Stimulated activated effector memory CD8-positive, alpha-beta T cell treated with anti-CD3 and anti-CD28 coated beads, Interleukin-12 subunit alpha, Interleukin-12 subunit beta, amount 100 ng/mL, for 72 hours (primary cell): ENCODE data around the gene PLOD3.

Experiments used
- ATAC-seq: fragments of 150-1000 bp; cut with Tn5 transposase; 2 replicates; pipeline ENCODE4 v1.10.0; 2021
- DNase-seq, 2 donors: peaks; one replicate each; pipeline ENCODE4 v3.0.0; 2021 to 2022; ENCODE audit warnings: low spot score in 2 of 2
- H3K27ac Mint-ChIP-seq: one replicate; pipeline ENCODE4 v1.8.0; 2022; ENCODE audit warnings: mild to moderate bottlenecking, mixed read lengths
- H3K36me3 Mint-ChIP-seq: one replicate; pipeline ENCODE4 v1.8.0; 2022; ENCODE audit warnings: mild to moderate bottlenecking, mixed read lengths
- H3K4me1 Mint-ChIP-seq: one replicate; pipeline ENCODE4 v1.8.0; 2022; ENCODE audit warnings: mixed read lengths
- H3K4me3 Mint-ChIP-seq: one replicate; pipeline ENCODE4 v1.8.0; 2022; ENCODE audit warnings: mild to moderate bottlenecking, mixed read lengths
- H3K9me3 Mint-ChIP-seq: one replicate; pipeline ENCODE4 v1.8.0; 2022; ENCODE audit warnings: mixed read lengths

The PLOD3 gene

DNA sequence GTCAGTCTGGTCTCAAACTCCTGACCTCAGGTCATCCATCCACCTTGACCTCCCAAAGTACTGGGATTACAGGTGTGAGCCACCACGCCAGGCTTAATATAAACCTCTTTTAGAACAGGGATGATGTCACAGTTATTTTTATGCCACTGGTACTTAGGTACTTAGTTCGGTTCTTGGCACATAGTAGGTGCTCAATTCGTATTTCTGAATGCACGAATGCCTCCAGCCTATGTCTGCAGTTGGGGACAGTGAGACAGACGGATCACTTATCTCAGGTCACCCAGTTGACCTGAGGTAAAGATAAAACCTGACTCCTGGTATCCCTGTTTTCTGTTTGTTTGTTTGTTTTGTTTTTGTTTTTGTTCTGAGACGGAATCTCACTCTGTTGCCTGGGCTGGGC is 31.2 kb downstream of the PLOD3 start:
- DNase-seq (no peak), ATAC-seq (no peak)
- no peaks in the 10 kb centered on the region for H3K36me3 Mint-ChIP-seq
- H3K4me3 Mint-ChIP-seq: no peak overlapping the region
- H3K4me1 Mint-ChIP-seq: no peaks in the 10 kb centered on the region
- H3K9me3 Mint-ChIP-seq: no peaks in the 10 kb centered on the region
- no peak overlapping the region for H3K27ac Mint-ChIP-seq

GRCh38 chr7:101185258-101185839 is 32.0 kb downstream of the PLOD3 start:
- Mint-ChIP-seq H3K9me3 (no peaks in the 10 kb centered on the region), H3K4me1 (peaks cover 5% of the 10 kb centered on the region), H3K27ac (no peak overlapping the region), H3K36me3 (no peaks in the 10 kb centered on the region), H3K4me3 (no peak overlapping the region)
- no peak for DNase-seq
- no peak for ATAC-seq

GRCh38 chr7:101180130-101180755 is 37.1 kb downstream of the PLOD3 start, which contains the start of gene NAT16:
NAT16 (minus strand) TSS chr7:101180293; CDS start chr7:101174807, 5,486 bp downstream.
- DNase-seq: no peak
- no peak for ATAC-seq
- Mint-ChIP-seq H3K4me3 (peak within 1 kb of the TSS; percentile 43), H3K4me1 (peaks cover 15% of the 10 kb centered on the region), H3K9me3 (no peaks in the 10 kb centered on the region), H3K27ac (no peak within 1 kb of the TSS), H3K36me3 (no peaks in the 10 kb centered on the region)

DNA sequence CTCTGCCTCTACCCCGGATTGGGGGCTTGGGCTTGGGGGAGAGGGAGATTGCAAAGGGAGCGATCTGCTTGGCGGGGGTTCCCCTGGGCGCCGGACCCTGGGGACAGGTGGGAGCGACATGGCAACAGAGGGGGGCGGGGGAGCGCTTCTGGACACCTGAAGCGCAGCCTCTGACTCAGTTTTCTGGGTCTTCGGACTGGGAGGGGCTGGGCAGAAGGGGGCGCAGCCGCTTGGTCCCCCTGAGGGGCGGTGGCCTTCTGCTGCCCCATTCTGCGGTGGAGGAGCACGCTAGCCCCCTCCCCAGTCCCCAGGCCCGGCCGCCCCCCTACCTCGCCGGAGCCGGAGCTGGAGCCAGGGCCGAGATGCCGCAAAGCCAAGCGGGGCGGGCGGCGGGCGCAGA is 37.7 kb downstream of the PLOD3 start:
- ATAC-seq (no peak), DNase-seq (no peak)
- peaks cover 20% of the 10 kb centered on the region for H3K4me1 Mint-ChIP-seq
- peak overlapping the region; percentile 43 for H3K4me3 Mint-ChIP-seq
- no peak overlapping the region for H3K27ac Mint-ChIP-seq
- no peaks in the 10 kb centered on the region for H3K36me3 Mint-ChIP-seq
- H3K9me3 Mint-ChIP-seq: no peaks in the 10 kb centered on the region

DNA sequence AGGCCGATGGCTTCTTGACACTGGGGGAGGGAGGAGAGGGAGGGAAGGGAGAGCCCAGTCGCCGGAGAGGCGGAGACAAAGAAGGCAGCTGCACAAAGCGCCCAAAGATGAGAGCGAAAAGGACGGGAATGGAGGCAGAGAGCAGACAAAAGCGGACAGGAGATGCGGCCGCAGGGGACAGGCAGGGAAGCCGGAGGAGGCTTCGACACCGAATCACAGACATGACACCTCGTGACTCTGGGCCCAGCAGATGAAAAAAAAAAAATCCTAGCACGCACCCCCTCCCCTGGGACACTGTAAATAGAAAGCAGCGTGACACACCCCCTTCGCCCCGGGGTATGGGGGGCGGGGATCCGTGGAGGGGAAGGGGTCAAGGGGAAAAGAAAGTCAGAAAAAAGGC is 38.3 kb downstream of the PLOD3 start:
- Mint-ChIP-seq H3K4me1 (peaks cover 26% of the 10 kb centered on the region), H3K9me3 (no peaks in the 10 kb centered on the region), H3K4me3 (peak overlapping the region; percentile 43), H3K36me3 (no peaks in the 10 kb centered on the region), H3K27ac (no peak overlapping the region)
- no peak for ATAC-seq
- DNase-seq: no peak

DNA sequence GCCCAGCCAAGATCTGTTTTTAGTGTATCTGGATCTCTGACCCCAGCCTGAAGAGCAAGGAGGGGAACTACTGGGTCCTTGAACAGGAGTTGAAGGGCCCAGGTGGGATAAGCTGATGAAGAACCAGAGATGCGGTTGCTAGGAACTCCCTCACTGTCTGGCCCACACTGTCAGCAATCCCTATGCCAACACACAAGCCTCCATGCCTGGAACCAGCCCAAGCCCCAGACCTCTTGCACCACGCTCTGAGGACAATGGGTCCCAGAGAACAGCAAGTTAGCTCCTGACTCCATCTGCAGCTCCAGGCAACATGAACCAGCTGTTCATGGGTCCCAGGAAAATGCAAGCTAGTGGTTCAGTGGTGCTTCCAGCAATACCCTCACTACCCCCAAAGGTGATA is 39.7 kb downstream of the PLOD3 start:
- DNase-seq (no peak), ATAC-seq (no peak)
- no peaks in the 10 kb centered on the region for H3K9me3 Mint-ChIP-seq
- H3K27ac Mint-ChIP-seq: no peak overlapping the region
- H3K4me1 Mint-ChIP-seq: peaks cover 40% of the 10 kb centered on the region
- H3K4me3 Mint-ChIP-seq: no peak overlapping the region
- H3K36me3 Mint-ChIP-seq: no peaks in the 10 kb centered on the region

DNA sequence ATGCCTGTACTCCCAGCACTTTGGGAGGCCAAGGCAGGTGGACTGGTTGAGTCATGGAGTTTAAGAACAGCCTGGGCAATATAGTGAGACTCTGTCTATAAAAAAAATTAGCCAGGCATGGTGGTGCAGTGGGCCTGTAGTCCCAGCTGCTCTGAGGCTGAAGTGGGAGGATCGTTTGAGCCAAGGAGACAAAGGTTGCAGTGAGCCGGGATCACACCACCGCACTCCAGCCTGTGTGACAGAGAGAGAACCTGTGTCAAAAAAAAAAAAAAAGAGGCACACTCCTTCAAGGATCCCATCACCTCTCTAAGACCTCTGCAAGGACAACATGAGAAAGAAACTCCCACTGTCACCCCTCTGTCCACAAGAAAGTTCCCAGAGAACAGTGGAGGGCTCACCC is 41.7 kb downstream of the PLOD3 start:
- H3K9me3 Mint-ChIP-seq: no peaks in the 10 kb centered on the region
- DNase-seq: no peak
- H3K27ac Mint-ChIP-seq: no peak overlapping the region
- no peaks in the 10 kb centered on the region for H3K36me3 Mint-ChIP-seq
- no peak for ATAC-seq
- peaks cover 54% of the 10 kb centered on the region for H3K4me1 Mint-ChIP-seq
- no peak overlapping the region for H3K4me3 Mint-ChIP-seq

GRCh38 chr7:101174322-101174854 is 43.0 kb downstream of the PLOD3 start:
- peak overlapping the region; percentile 60 for H3K4me3 Mint-ChIP-seq
- peaks cover 6% of the 10 kb centered on the region for H3K36me3 Mint-ChIP-seq
- ATAC-seq (no peak), DNase-seq (no peak)
- H3K27ac Mint-ChIP-seq: no peak overlapping the region
- H3K9me3 Mint-ChIP-seq: no peaks in the 10 kb centered on the region
- peaks cover 59% of the 10 kb centered on the region for H3K4me1 Mint-ChIP-seq

DNA sequence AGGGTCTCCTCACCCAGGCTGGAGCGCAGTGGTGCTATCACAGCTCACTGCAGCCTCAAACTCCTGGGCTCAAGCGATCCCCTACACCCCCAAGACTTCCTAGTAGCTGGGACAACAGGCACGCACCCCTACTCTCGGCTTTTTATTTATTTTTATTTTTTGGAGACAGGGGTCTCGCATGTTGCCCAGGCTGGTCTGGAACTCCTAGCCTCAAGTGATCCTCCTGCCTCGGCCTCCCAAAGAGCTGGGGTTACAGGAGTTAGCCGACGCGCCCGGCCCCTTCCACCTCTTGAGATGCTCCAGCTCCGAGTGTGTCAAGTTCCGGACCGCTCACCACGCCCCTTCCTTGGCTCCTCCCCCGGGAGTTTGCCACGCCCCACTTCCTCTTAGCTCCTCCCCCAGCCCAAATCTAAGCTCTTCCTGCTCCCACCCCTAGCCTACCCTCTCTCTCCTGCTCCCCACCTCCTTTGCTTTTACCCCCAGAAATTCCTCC is 43.6 kb downstream of the PLOD3 start:
- Mint-ChIP-seq H3K9me3 (no peaks in the 10 kb centered on the region), H3K4me1 (peaks cover 59% of the 10 kb centered on the region), H3K27ac (no peak overlapping the region), H3K36me3 (peaks cover 6% of the 10 kb centered on the region), H3K4me3 (peak overlapping the region; percentile 60)
- ATAC-seq: peak; percentile 70
- peak; percentile 59 to 90 for DNase-seq

DNA sequence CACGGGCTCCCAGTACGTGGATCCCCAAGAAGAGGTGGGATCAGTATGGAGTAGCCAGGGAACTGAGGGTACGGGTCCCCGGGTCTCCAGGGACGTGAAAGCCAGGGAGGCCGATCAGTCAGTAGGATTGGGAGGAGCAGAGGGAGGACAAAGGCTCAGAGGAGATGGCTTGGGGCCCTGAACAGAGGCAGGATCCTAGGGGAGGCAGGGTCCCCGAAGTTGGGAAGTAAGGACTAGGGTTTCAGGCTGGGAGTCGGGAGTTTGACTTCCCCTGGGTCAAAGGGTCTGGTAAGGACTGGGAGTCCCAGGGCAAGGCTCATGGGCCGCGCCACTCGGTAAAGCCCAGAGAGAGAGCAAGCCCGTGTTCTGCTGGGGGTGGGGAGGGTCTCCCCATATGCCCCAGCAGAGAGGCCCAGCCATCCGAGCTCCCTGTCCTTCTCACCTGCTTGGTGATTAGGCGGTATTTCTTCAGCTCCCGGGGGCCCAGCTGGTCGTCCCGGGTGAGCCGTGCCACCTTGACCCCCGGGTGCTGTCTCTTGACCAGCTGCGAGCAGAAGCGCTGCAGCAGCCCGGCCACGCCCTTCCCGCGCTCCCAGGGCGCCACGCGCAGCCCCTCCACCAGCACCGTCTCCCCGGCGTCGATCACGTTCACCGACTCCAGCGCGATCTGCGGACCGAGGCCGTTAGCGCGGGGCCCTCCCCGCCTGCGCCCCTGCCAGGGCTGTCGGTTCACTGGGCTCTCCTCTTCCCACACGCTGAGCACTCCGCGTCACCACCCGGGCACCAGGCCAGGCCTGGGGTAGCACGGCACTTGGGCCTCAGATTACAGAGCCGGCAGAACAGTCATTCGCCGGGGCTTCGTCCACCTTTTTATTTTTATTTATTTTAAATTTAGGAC is 44.3 kb downstream of the PLOD3 start:
- H3K9me3 Mint-ChIP-seq: no peaks in the 10 kb centered on the region
- DNase-seq: no peak
- peak overlapping the region; percentile 60 for H3K4me3 Mint-ChIP-seq
- H3K36me3 Mint-ChIP-seq: peaks cover 6% of the 10 kb centered on the region
- ATAC-seq: peak; percentile 34
- H3K4me1 Mint-ChIP-seq: peaks cover 65% of the 10 kb centered on the region
- no peak overlapping the region for H3K27ac Mint-ChIP-seq

GRCh38 chr7:101172005-101172853 is 45.2 kb downstream of the PLOD3 start:
- DNase-seq: no peak
- Mint-ChIP-seq H3K36me3 (peaks cover 6% of the 10 kb centered on the region), H3K4me1 (peaks cover 72% of the 10 kb centered on the region), H3K4me3 (peak overlapping the region; percentile 60), H3K27ac (no peak overlapping the region), H3K9me3 (no peaks in the 10 kb centered on the region)
- no peak for ATAC-seq

GRCh38 chr7:101171442-101171837 is 45.9 kb downstream of the PLOD3 start:
- Mint-ChIP-seq H3K4me1 (peaks cover 79% of the 10 kb centered on the region), H3K4me3 (peak overlapping the region; percentile 34), H3K27ac (no peak overlapping the region), H3K36me3 (peaks cover 6% of the 10 kb centered on the region), H3K9me3 (no peaks in the 10 kb centered on the region)
- no peak for DNase-seq
- ATAC-seq: no peak

GRCh38 chr7:101170617-101171441 is 46.6 kb downstream of the PLOD3 start:
- Mint-ChIP-seq H3K27ac (no peak overlapping the region), H3K4me1 (peaks cover 85% of the 10 kb centered on the region), H3K9me3 (no peaks in the 10 kb centered on the region), H3K4me3 (peak overlapping the region; percentile 34), H3K36me3 (peaks cover 8% of the 10 kb centered on the region)
- ATAC-seq (no peak), DNase-seq (no peak)
